Stimulated activated CD8-positive, alpha-beta memory T cell treated with anti-CD3 and anti-CD28 coated beads, Interleukin-12 subunit alpha, Interleukin-12 subunit beta, amount 100 ng/mL, for 4 hours (primary cell): ENCODE results near the gene NCKAP5.

Experiments
- DNase-seq: peaks from one replicate; pipeline ENCODE4 v3.0.0-alpha.2; 2020; ENCODE audit warnings: low read depth

The NCKAP5 gene

GRCh38 chr2:133380991-133381390 lies 187.3 kb downstream of the NCKAP5 start:
- DNase-seq = no peak

DNA sequence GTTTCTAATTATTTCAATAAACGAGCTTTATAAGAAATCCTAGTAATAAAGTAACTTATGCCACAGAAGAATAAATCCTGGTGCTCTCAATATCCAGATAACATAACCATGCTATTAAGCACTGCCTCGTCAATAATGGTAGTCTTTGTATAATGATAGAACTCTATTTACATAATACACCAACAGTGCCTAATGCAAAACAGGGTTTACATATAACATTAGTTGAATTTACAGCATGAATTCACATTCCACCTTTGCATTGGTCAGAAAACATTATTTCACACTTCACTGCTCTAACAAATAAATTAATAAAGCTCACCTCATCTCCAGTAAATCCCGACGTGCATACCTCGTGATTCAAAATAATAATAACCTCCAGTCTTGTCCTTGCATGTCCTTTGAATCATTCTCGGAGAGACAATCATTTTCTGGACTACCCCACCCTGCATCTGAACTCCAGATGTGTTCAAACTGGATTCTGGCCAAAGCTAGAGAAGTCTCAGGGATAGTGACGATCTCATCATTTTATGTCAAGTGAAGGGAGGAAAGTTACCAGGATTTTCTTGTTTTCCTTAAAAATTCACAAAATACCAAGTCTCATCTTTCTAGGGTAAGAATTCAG lies 189.2 kb downstream of the NCKAP5 start:
- no peak for DNase-seq

GRCh38 chr2:133378386-133378785 lies 189.9 kb downstream of the NCKAP5 start:
- no peak for DNase-seq

DNA sequence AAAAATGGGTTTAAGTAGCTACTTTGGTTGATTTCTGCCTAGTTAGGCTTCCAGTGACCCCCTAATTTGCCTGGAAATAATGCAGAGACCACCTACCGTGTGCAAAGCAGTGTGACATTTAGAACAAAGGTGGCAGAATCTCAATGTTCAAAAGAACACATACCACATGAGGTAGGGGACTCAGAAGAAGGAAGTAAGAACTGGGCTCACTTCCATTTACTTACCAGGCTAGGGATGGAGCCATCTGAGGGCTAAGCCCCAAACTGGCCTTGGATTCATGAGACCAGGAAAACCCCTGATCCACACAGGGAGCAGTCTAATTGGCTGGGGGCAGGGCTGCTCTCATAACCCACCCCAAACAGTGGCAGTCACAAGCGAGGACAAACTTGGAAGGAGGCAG lies 190.7 kb downstream of the NCKAP5 start:
- DNase-seq = no peak

GRCh38 chr2:133377021-133377481 lies 191.2 kb downstream of the NCKAP5 start:
- DNase-seq = no peak

DNA sequence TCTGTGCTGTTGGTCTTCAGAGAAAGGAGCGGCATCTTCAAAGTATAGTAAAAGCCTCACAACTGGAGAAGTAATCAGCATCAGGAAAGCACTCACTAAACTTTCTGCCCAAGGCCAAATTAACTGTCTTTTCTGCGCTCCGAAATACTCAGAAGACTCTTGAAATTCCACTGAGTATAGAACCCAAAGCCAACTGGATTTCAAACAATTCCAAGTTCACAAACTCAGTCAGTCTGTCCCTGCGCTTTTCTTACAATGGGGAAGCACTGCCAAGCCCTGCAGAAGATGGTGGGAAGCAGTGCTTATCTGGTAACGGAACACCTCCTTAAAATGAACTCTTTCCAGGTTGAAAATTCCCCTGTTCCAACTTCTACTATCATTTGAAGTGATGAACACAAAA lies 193.5 kb downstream of the NCKAP5 start:
- no peak for DNase-seq

GRCh38 chr2:133371286-133371685 lies 197.0 kb downstream of the NCKAP5 start:
- DNase-seq = no peak

DNA sequence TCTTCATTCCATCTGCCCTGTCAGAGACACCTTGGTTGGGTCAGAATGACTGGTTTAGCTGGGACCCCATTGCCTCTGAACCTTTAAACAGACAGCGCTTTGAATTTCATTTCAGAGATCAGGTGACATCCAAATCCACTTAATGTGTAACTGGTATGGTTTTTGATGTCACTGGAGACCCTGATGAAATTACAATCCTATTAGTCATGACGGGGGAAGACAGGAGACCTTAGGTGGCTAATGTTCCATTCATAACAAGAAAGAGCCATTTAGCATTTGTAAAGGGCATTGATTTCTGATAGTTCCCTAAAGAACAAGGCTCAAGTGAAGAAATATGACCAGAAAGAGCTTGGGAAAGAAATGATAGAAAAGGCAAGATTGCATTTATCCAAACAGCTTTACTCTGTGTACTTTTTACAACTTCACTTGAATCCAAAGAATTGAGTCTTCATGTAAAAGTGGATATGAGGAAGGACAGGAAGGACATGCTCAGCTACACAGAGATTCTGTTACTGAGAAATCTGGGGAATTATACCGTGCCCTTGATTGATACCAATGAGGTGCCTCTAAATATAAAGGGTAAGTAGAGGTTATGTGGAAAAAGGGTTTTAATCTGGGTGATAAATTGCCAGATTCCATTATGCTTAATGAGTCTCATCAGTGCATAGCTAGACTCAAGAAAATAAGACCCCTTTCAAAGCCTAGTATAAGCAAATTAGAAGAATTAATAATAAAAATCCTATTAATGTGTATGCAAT lies 198.2 kb downstream of the NCKAP5 start:
- no peak for DNase-seq

DNA sequence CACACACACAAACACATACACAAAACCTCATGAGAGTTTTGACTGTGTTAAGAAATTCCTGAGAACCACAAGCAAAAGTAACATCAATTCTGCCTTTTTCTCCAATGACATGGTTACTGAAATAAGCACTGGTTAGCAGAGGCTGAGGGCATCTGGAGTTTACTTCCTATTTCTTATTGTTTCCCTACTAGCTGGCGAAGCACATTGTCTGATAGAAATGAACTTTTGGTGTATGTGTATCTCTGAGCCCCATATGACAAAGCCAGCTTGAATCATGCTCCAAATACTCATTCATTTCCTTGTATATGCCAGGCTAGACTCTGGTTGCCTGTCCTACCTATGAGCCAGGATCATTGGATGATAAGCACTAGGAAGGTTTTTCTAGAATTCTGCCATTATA lies 203.1 kb downstream of the NCKAP5 start:
- no peak for DNase-seq

- no peak for DNase-seq
These were observed 203.6 kb downstream of the NCKAP5 start for GRCh38 chr2:133364636-133365035.

GRCh38 chr2:133363884-133364283 lies 204.4 kb downstream of the NCKAP5 start:
- no peak for DNase-seq

- no peak for DNase-seq
These were observed 206.2 kb downstream of the NCKAP5 start for GRCh38 chr2:133362061-133362476.

GRCh38 chr2:133360882-133361281 lies 207.4 kb downstream of the NCKAP5 start:
- DNase-seq = no peak

- no peak for DNase-seq
These were observed 208.1 kb downstream of the NCKAP5 start for GRCh38 chr2:133360190-133360589.

GRCh38 chr2:133352719-133353118 lies 215.5 kb downstream of the NCKAP5 start:
- DNase-seq = no peak

DNA sequence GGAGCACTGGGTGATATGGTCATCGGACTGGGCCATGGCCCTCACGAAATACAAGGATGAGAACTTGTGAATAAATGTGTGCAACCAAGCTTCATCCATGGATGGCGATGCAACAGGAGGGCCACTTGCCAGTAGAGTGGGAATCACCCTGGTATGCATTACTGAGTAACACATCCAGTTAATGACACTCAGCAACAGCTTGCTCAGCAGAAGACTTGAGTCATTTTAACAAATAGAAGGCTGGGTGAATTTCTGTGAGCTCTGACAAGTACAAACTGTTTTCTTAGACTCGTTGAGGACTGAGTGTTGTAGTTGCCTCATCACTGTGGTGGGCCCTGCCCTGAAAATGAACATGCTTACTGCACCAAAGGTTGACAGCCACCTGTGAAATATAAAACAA lies 221.6 kb downstream of the NCKAP5 start:
- DNase-seq = no peak

- no peak for DNase-seq
These were observed 222.6 kb downstream of the NCKAP5 start for GRCh38 chr2:133345638-133346037.

- no peak for DNase-seq
These were observed 223.4 kb downstream of the NCKAP5 start for GRCh38 chr2:133344849-133345248.

- DNase-seq = no peak
These were observed 225.3 kb downstream of the NCKAP5 start for GRCh38 chr2:133343018-133343352.

DNA sequence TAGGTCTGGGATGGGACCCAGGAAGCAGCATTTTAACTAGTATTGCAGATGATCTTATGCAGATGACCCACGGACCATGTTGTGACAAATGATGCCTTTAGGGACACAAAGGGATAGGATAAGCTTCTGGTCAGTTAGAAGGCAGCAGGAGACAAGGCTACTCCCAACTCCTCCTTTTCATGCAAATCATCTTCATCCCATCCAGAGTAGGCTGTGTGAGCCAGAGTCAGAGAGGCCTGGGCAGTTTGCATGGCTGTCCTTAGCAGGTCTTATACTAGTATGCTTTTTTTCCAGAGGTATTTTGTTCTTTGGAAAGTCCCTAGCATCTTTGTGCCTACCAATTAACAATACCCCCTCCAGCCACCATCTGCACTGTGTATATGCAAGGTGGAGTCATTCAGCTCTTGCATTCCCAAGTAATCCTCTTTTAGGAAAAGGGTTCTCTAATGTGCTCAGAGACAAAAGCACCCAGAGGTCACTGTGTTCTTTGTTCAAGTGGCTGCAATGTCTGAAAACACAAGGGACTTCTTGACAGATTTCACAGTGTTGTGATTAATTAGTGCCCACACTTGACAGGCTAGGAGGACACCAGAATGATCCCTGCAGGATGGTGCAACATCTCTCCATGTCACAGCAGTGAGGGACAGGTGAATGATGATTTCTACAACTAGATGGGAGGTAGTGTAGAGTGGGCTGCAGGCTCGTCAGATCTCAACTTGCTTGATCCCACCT lies 225.8 kb downstream of the NCKAP5 start:
- DNase-seq = no peak

GRCh38 chr2:133341575-133341974 lies 226.7 kb downstream of the NCKAP5 start:
- DNase-seq = no peak

- DNase-seq = no peak
These were observed 230.0 kb downstream of the NCKAP5 start for GRCh38 chr2:133338224-133338623.

- DNase-seq = no peak
These were observed 233.3 kb downstream of the NCKAP5 start for GRCh38 chr2:133334923-133335322.
